ENCODE data around the gene MDM4.
"Not testable (repeated sequence)": the region's sequence is repeated elsewhere in the genome, so short reads cannot be mapped to it uniquely, and the experiment has no call there.

Gene MDM4

DNA sequence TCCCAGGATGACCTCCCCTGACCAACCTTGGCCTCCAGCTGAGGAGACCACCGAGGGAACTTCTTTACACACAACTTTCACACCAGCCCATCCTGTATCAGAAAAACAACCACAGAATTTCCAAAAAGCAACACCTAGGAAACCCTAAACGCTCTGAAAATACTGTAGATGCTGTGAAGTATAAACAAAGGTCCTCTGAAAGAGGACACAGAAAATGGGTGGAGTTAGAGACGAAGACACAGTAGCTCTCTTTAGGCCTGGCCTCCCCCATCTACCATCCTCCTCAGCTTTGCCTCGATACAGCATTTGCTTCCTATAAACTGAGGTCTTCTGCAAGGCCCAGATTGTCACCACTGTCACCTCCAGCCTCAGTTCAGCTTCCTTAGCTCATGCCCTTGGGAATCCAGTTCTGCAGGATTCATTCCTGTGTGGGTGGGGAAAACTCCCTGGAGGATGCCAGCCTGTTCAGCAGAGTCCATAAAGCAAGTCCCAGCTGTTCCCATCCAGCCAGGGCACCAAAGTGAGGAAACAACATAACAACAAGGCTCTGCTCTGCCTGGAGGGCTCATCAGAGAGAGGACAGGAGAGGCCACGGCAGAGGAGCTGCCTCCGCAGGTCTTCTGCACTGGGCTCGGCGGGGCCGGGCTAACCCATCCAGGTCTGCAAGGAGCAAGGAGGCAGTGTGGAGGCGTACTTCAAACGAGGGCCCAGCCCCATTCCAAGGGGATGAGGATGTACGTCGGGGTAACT is 36.6 kb upstream of the MDM4 start:
- no peak for DNase-seq (ENCODE audit: low spot score)
- TF ChIP-seq, protein P1, sequence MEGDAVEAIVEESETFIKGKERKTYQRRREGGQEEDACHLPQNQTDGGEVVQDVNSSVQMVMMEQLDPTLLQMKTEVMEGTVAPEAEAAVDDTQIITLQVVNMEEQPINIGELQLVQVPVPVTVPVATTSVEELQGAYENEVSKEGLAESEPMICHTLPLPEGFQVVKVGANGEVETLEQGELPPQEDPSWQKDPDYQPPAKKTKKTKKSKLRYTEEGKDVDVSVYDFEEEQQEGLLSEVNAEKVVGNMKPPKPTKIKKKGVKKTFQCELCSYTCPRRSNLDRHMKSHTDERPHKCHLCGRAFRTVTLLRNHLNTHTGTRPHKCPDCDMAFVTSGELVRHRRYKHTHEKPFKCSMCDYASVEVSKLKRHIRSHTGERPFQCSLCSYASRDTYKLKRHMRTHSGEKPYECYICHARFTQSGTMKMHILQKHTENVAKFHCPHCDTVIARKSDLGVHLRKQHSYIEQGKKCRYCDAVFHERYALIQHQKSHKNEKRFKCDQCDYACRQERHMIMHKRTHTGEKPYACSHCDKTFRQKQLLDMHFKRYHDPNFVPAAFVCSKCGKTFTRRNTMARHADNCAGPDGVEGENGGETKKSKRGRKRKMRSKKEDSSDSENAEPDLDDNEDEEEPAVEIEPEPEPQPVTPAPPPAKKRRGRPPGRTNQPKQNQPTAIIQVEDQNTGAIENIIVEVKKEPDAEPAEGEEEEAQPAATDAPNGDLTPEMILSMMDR (IDR thresholded peaks at IDR 0.05; ENCODE audit: extremely low read depth, missing control alignments) = no peak

DNA sequence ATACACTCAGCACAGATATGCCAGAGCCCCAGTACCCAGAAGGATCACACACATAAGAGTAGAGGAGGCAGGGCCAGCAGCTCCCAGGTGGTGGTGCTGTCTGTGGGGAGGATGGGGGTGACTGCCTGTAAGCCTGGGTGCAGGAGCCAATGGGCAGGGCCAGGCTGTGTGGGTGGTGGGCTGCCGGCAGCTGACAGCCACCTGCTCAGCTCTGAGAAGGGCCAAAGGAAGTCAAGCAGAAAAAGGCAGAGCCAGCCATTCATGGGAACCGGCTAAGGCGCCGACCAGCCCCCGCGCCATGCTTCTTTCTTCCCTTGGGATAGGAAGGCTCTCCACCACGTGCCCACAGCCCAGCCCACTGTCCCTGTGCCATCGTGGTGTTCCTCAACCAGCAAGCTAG is 35.7 kb upstream of the MDM4 start:
- peak; percentile 56 for DNase-seq (ENCODE audit: low spot score)

DNA sequence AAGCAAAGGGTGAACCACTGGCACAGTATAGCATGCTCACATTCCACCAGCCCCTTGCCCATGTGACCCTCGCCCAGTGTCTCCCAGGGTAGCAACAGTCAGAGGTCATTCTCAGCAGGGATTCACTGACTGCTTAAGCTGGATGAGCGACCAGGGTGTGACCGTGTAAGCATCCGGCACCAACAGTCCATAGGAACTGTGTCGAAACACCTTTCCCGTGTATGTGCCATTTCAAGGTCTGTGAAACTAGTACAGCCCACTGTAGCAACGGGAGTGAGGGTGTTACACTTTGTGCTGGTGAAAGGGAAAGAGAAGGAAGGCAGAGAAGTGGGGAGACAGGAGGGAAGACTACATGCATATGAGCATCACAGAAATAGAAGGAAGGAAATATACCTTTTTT is 32.4 kb upstream of the MDM4 start:
- DNase-seq (ENCODE audit: low spot score) = no peak
- TF ChIP-seq, protein P1 (IDR thresholded peaks at IDR 0.05; ENCODE audit: extremely low read depth, missing control alignments) = no peak

More for the DNA sequence above, 35.7 kb upstream of the MDM4 start:
- TF ChIP-seq, protein P1 (IDR thresholded peaks at IDR 0.05; ENCODE audit: extremely low read depth, missing control alignments) = no peak

DNA sequence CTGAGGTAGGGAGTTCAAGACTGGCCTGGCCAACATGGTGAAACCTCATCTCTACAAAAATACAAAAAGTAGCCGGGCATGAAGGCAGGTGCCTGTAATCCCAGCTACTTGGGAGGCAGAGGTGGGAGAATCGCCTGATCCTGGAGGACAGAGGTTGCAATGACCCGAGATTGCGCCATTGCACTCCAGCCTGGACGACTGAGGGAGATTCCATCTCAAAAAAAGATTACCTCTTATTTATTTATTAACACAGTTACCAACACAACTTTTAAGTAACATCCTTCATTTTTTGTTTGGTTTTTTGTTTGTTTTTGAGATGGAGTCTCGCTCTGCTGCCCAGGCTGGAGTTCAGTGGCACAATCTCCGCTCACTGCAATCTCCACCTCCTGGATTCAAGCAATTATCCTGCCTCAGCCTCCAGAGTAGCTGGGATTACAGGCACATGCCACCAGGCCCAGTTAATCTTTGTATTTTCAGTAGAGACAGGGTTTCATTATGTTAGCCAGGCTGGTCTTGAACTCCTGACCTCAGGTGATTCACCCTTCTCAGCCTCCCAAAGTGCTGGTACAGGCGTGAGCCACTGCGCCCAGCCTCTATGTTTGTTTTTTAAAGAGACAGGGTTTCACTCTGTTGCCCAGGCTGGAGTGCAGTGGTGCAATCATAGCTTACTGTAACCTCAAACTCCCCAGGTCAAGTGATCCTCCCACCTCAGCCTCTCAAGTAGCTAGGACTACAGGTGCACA is 29.5 kb upstream of the MDM4 start:
- DNase-seq (ENCODE audit: low spot score) = not testable (repeated sequence)

DNA sequence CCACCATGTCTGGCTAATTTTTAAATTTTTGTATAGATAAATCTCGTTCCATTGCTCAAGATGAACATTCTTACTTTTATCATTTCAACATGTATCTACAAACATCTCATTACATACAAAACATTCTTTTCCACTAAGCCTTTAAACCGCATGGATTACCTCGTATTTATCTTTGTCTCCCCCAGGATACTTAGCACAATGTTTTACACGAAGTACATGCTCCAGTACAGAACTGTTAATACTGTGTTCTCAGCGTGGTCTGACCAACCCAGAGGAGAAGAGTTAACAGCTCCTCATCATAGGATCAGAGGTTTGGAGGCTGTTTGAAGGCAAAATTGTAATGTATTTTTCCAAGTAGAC is 29.0 kb upstream of the MDM4 start:
- TF ChIP-seq, protein P1 (IDR thresholded peaks at IDR 0.05; ENCODE audit: extremely low read depth, missing control alignments) = no peak
- DNase-seq (ENCODE audit: low spot score) = no peak

DNA sequence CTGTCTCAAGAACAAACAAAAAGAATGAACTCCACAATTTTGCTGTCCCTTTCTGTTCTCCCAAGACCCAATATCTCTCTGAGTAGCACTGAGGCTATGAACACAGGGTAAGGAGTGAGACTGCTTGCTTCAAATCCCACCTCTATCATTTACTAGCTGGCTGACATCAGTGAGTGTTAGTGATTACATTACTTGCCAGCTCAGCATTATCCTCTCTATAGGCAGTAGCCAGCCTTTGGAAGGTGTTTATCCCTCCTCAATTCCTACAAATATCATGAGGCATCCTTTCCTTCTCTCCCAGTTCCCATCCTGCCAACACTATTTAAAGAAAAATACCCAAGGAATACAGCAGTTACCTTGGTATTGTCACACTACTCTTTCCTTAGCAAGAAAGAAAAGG is 24.6 kb upstream of the MDM4 start:
- no peak for DNase-seq (ENCODE audit: low spot score)
- TF ChIP-seq, protein P1 (IDR thresholded peaks at IDR 0.05; ENCODE audit: extremely low read depth, missing control alignments) = no peak

DNA sequence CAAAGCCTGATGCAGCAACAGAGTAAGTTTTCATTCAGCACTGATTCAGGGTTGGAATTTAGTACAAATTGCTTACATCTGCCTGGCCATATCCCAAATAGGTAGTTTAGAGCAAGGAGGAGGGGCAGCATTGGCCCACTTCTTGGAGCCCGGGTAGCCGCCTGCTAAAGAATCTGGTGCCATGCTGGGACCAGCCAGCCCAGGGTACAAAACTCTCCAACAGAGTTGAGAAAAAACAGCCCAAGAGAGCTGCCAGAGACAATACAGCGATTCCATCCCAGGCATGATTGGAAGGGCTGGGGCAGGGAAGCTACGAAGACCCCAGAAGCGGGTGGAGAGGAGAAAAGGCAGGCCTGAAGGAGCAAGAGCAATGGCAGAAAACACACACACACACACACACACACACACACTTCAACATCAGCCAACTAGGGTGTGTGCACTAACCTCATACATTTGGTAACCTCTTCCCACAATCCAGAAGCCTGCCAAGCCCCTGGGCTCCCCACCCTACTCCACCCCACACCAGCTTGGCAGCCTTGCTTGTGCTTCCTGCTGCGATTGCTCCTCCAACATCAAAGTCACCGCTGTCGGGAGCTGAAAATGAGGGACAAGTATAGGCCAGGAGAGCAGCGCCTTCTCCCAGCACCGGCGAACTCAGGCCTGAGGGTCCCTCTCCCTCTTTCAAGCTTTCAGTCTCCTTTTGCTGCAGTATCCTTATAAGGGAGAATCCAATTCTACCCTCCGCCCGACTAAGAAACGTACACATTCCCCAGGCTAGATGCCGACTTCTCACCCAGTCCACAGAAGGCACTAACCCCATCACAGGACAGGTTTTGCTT is 22.8 kb upstream of the MDM4 start:
- DNase-seq (ENCODE audit: low spot score) = no peak
- TF ChIP-seq, protein P1 (IDR thresholded peaks at IDR 0.05; ENCODE audit: extremely low read depth, missing control alignments) = no peak

Measured in GM20000 (cell line).